ENCODE results near the gene RAB10.

The RAB10 gene

GRCh38 chr2:26185954-26186770, 152.3 kb downstream of the RAB10 start:
- TF ChIP-seq MYC (IDR thresholded peaks at IDR 0.05; ENCODE audit: low read depth, low read length), result no peak
- no peak for TF ChIP-seq POLR2A (IDR thresholded peaks at IDR 0.05; ENCODE audit: extremely low read depth, insufficient read length)
- TF ChIP-seq MAX (IDR thresholded peaks at IDR 0.05; ENCODE audit: low read depth, low read length), result no peak
- TF ChIP-seq CTCF (IDR thresholded peaks at IDR 0.05; ENCODE audit: low read depth, low read length), result no peak
- H3K4me3 ChIP-seq (ENCODE audit: low read depth, low read length), result no peak overlapping the region
- DNase-seq (ENCODE audit: low read depth), result peak; percentile 60

Measured in NB4 (cell line).